OCI-M2 (cell line): ENCODE data around the gene ABHD12B.
A peak's percentile ranks its signal among the peaks of the same experiment; 100 is the strongest.
"Not testable (repeated sequence)": the region's sequence is repeated elsewhere in the genome, so short reads cannot be mapped to it uniquely, and the experiment has no call there.

Experiments used
- DNase-seq: peaks from one replicate; lab custom pipeline; 2025; ENCODE audit not compliant: unreplicated experiment; lab: John Stamatoyannopoulos, UW

The ABHD12B gene

GRCh38 chr14:50932592-50933495 is 61.0 kb downstream of the ABHD12B start:
- DNase-seq, result no peak

- DNase-seq, result no peak
Measured at GRCh38 chr14:50935126-50936015, 63.5 kb downstream of the ABHD12B start.

- no peak for DNase-seq
Measured at GRCh38 chr14:50936016-50936340, 64.1 kb downstream of the ABHD12B start.

GRCh38 chr14:50936882-50937281 is 65.0 kb downstream of the ABHD12B start:
- no peak for DNase-seq

- DNase-seq, result no peak
Measured at GRCh38 chr14:50937325-50937724, 65.5 kb downstream of the ABHD12B start.

GRCh38 chr14:50937800-50938199 is 65.9 kb downstream of the ABHD12B start:
- no peak for DNase-seq

GRCh38 chr14:50941151-50941550 is 69.3 kb downstream of the ABHD12B start:
- no peak for DNase-seq

- not testable (repeated sequence) for DNase-seq
Measured at GRCh38 chr14:50941638-50942037, 69.8 kb downstream of the ABHD12B start.

- no peak for DNase-seq
Measured at GRCh38 chr14:50943261-50943942, 71.5 kb downstream of the ABHD12B start.

- DNase-seq, result peak; percentile 59
Measured at GRCh38 chr14:50943943-50944646, 72.2 kb downstream of the ABHD12B start, which contains the start of gene PYGL. PYGL (minus strand) TSS chr14:50944483; CDS start chr14:50944403, 80 bp downstream.

- DNase-seq, result no peak
Measured at GRCh38 chr14:50944647-50945413, 73.0 kb downstream of the ABHD12B start.

GRCh38 chr14:50946234-50946935 is 74.5 kb downstream of the ABHD12B start:
- DNase-seq, result no peak

- no peak for DNase-seq
Measured at GRCh38 chr14:50947446-50947845, 75.6 kb downstream of the ABHD12B start.

- DNase-seq, result no peak
Measured at GRCh38 chr14:50948205-50948604, 76.4 kb downstream of the ABHD12B start.

- DNase-seq, result no peak
Measured at GRCh38 chr14:50951032-50951431, 79.2 kb downstream of the ABHD12B start.

GRCh38 chr14:50953502-50953901 is 81.6 kb downstream of the ABHD12B start:
- no peak for DNase-seq
